NCI-H2081 (cell line): ENCODE data around the gene MMS22L.

Source experiments
- DNase-seq, 2 experiments: peaks; one replicate each; lab custom pipeline; 2025; lab: John Stamatoyannopoulos, UW

MMS22L gene

DNA sequence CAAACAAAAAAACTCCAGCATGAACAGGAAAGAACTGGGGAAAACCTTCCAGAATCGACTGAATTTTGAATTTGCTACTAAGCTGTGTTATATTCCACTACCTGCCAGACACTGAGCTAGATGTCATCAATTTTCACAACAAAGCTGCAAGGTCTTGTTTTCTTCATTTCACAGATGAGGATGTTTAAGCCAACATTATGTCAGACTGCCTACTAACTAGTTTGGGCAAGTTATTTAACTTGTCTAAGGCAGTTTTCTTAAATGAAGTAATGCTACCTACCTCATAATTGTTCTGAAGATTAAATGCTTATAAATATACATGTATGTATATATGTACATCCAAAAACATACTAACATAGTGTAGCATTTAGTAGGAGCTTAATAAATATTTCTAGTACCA lies 144.4 kb downstream of the MMS22L start:
- no peak for DNase-seq

DNA sequence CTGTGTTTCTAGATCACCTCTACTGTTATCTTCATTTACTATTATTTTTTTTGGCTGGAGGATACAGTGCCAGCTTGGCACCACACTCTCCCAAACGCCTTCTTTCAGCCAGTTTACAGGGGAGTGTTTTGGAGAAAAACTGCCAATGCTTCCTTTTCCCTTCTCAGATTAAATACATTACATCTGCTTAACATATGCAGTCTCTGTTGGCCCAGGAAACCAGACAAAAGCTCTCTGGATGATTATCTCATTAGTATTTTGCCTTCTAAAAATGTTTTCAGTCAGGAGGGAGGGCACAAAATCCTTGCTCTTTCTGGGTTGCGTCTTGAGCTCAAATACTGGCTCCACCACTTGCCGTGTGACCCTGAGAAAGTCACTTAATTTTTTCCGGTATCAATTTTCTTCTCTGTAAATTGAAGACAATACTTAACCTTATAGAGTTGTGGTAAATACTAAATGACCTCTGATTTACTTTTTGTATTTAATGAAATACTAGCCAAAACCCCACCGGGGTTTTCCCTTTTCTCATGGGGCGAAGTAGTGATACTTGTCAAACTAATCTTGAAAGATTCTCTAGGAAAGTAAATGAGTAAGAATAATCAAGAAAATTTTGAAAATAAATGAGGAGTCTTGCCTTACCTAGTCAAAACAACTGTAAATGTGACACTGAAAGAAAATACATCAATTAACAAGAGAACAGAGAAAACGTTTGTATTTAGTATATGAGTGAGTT lies 146.2 kb downstream of the MMS22L start:
- peak in 1 of 2 experiments; percentile 11 for DNase-seq

- DNase-seq: no peak
These were observed 149.9 kb downstream of the MMS22L start for GRCh38 chr6:97133067-97133466.

GRCh38 chr6:97129106-97129505 lies 153.9 kb downstream of the MMS22L start:
- DNase-seq: no peak

GRCh38 chr6:97128507-97128906 lies 154.5 kb downstream of the MMS22L start:
- DNase-seq: no peak

GRCh38 chr6:97123652-97124051 lies 159.4 kb downstream of the MMS22L start:
- no peak for DNase-seq

DNA sequence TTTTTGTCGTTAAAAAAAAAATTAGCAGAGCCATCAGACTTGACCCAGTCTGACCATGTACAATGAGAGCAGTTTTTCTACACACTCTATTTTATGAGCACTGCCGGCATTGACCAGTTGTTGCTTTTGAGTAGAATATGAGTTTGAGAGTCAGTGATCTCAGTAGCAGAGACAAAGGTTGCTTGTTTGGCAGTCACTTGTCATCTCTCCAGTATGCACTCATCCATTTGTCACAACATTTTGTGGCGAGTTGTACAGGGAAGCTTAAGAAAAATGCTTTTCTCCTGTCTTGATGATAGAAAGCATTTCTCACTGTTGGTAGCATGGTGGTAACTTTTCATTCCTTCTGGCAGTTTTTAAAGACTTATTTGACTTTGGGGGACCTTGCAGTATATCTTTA lies 159.9 kb downstream of the MMS22L start:
- DNase-seq: no peak

DNA sequence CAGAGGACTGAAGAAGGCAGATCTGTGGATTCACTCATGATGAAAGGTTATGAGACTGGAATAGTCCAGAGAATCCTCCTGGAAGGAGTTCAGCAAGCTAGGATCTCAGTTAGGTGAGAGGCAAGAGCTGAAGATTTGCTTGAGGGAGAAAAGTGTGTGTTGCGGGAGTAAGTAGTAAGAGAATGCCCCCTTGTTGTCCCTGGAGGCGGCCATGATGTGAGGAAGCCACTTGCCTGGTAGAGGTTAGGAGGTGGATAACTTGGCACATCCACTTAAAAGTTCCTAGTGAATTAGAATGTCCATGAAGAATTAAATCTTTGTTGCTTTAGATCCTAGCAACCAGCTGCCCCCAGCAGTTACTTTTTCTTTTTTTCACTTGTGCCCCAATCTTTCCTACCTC lies 162.5 kb downstream of the MMS22L start:
- DNase-seq: no peak

DNA sequence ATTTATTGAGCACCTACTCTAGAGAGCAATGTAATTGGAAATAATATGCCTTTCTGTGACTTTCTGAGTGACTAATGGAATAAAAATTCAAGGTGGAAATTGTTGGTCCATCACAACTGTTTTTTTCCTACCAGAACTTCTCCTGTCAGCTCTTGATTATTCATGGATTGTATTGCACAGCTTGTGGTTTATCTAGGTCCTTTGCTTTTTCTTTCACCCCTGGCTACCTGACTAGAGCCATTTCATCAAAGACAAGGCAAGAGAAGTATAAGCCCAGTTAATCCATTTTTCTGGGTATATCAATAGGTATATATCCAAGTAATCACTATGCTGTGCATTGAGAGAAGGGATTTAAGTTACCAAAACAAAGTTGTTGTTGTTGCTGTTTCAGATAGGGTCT lies 168.4 kb downstream of the MMS22L start:
- DNase-seq: no peak

- no peak for DNase-seq
These were observed 169.8 kb downstream of the MMS22L start for GRCh38 chr6:97113170-97113569.

DNA sequence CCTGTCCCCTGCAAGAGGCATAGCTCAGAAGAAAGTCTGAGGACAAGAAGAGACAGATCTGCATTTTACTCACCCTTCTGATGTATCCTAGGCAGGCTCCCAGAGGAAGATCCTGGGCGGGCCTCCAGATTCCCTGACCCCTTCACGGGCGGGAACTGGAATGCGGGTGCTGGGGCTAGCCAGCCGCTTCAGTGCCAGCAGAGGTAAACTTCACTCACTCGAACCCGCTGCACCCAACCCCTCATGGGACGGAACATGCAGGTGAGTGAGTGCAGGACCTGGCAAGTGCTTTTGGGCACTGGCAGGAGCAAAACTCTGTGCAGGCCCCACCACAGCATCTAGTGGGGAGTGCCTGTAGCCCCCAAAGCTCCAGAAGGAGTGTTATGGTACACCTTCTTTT lies 171.8 kb downstream of the MMS22L start:
- DNase-seq: no peak

DNA sequence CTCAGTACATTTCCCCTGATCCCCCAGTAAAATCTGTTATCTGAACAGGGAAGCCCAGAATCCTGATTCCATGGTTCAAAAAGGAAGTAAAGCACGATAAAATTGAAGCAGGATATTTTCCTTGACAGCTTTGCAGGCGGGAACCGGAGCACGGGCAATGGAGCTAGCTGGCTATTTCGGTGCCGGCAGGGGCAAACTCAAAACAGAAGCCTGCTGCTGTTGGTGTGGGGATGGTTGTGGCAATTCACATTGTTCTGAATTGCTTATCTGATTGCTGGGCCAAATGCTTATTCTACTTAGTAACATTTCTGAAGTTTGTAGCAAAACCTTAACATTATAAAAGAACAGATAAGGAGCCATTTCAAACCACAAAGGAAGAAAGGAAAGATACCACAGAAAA lies 172.4 kb downstream of the MMS22L start:
- DNase-seq: no peak

DNA sequence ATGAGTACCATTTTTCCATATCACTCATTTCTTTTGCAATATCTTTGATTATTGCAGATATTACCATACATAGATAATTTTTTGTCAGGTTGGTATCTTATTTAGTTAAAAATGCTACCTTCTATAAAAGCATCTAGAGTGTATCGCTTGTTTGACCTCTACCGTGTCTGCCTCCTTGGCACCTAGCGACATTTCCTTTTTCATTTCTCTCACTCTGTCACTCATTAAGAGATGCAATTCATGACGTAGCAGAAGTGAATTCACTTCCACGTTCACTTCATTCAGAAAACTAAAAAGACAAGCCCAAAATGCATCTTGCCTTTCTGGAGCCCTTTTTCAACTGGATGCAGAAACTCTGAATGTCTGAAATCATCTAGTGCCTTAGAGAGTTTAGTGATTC lies 172.9 kb downstream of the MMS22L start:
- no peak for DNase-seq

GRCh38 chr6:97109444-97109843 lies 173.6 kb downstream of the MMS22L start:
- no peak for DNase-seq

DNA sequence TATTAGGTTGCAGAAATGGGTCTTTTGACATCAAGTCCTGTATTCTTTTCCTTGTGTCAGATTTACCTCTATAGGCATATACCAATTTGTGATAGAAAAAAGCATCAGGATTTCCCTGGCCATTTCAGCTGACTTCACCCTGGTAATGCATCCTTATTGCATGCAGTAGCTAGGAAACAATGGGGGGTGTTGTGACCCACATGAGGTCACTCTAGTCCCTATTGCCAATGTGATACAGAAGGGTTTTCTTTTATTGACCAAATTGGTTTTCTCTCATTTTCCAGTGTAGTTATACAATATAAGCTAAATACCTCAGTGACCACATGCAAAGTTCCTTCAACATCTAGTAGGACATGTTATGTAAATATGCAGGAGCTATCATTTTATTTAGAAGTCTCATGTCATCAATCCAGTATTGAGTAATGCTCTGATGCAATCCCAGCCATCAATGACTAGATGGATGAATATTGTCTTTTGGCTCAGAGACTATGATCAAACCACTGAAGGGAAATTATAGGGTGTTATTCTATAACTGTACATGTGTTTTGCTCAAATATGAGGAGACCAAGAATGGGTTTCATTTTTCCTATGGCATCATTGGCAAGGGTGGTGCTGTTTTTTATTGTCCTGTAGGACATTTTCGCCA lies 180.7 kb downstream of the MMS22L start:
- DNase-seq: no peak

GRCh38 chr6:97100696-97101095 lies 182.3 kb downstream of the MMS22L start:
- DNase-seq: no peak

DNA sequence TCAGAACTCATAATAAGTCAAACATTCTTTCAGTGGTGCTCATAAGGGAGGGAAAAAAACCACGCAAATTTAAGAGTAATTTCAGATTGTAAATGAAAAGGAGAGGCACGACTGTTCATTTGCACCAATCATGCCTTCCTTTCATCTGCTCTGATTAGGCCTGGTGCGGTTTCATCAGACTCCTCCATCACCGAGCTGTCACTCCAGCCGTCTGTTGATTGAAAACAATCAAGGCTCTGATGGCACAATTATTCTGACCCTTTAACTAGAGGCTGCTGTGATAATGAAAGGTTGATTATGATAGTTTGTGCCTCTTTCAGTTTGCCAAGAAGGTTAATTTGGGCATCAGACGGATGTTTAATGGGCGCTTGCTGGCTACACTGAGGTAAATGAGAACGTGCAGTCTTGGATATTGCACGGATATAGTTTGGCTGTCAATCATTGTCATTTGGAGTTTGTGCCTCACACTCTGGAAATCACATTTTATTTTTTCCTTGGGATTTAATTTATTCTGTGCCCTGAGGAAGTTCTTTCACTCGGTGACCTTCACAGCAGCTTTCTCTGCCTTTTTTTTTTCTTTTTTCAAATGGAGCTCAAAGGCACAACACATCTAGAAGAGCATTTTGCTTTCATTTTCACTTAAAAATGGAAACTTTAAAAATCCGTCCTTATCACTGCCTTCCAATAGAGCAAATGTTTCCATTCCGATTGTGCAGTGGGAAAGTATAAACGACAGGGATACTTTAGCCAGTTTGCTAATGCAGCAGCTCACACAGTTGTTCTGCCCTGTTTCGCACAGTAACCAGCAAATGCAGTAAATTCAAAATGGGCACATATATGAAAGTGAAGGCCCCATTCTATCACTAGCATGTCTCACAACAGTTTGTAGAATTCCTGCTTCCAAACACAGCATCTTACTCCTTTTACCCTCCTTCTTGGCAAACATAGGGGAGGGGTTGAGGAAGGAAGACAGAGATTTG lies 185.7 kb downstream of the MMS22L start:
- peak in 1 of 2 experiments; percentile 26 for DNase-seq

GRCh38 chr6:97095311-97095850 lies 187.6 kb downstream of the MMS22L start:
- DNase-seq: no peak

DNA sequence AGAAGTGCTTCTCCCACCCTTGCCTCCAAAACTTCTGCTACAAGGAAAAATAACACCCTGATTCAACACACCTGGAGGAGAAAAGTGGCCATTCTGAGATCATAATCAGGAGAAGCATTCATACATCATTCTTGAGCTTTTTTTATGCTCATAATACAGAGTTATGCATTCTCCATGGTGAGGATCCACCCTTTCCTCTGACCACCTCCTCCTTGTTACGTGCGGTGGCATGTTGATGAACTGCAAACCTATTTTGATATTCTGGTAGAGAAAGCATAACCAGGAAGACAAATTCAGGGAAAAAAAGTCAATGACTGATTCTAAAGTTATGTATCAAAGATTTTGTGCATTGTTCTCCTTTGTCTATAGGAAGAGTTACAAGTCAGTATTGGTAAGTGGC lies 188.6 kb downstream of the MMS22L start:
- no peak for DNase-seq

DNA sequence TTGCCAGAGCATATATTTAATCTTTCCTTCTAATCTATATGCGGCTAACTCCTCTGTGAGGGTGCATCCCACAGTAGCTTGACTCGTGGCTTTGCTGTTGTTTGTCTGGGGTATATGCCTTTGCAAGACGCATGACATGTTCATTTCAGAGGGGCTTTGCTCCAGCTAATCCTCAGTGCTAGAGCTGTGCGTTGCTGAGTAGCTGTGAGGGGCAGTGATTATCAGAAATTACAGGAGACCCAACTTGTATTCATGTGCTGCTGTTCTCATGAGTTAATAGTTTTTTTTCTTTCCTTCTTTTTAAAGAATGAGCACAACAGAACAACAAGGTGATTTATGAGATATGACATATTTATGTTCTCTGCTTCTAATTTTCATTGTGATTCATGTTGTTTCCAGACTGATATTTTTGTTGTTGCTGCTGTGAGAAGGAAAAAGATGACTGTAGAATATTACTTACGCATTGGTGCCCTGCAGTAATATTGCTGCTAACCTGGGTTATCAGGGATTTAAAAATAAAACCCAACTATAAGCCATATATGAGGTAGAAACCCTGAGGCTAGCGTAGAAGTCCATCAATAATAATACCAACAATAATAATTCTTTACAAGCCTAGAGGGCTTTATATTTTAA lies 190.2 kb downstream of the MMS22L start:
- DNase-seq: no peak
